HG03460 (cell line): ENCODE results near the gene GNRHR.
"Not testable (repeated sequence)": the region's sequence is repeated elsewhere in the genome, so short reads cannot be mapped to it uniquely, and the experiment has no call there.

Experiments
- ATAC-seq: cut with Tn5 transposase; IDR thresholded peaks from one replicate; pipeline ENCODE4 v1.9.1; 2021; ENCODE audit not compliant: unreplicated experiment

The GNRHR gene

DNA sequence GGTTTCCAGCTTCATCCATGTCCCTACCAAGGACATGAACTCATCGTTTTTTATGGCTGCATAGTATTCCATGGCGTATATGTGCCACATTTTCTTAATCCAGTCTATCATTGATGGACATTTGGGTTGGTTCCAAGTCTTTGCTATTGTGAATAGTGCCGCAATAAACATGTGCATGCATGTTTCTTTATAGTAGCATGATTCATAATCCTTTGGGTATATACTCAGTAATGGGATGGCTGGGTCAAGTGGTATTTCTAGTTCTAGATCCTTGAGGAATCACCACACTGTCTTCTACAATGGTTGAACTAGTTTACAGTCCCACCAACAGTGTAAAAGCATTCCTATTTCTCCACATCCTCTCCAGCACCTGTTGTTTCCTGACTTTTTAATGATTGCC is 23.7 kb downstream of the GNRHR start:
- ATAC-seq, result not testable (repeated sequence)

DNA sequence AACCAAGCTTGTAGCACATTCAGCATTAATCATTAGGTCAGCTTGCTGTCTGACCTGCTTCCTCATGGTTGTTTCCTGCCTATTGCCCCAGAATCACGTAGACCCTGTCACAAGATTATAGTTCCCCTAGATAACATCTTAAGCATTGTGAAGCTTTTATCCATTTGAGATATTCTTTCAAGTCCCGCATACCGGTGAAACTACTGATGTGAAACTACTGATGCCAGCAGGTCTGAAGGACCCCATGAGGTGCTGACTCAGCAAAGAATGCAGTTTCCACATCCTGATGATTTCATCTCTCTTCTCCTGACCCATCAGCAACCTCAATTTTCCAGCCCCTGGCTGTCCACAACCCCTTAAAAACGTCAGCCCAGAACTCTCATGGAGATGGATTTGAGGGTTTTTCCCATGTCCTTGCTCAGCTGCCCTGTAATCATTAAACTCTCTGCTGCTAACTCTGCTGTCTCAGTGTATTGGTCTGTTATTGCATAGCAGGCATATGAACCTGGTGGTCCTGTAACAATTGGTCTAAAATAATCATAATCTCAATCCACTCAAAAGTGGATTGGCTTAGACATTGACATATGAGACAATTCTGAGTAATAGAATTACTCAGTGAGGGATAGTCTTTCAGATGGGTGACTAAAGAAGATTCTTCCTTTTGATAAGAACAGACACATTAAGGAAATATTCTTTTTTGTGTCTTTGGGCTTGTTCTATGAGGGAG is 26.9 kb downstream of the GNRHR start:
- ATAC-seq, result no peak

- ATAC-seq, result no peak
Measured at GRCh38 chr4:67725981-67726380, 28.2 kb downstream of the GNRHR start.

- no peak for ATAC-seq
Measured at GRCh38 chr4:67725132-67725531, 29.1 kb downstream of the GNRHR start.

DNA sequence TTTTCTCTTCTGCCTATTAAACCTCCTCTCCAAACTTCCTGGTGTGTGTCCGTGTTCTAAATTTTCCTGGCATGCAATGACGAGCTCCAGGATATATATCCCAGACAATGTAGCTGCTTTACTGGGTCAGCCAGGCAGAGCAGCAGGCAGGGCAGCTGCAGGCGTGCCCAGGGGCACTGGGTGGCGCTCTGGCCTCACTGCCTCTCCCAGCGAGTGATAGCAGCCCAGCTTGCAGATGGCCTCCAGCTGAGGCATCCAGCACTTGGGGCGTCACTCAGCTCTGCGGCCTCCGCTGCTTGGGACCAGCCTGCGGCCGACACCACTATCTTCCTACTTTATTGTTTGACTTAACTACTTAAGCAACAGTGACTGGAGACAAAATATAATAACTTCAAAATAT is 30.2 kb downstream of the GNRHR start:
- no peak for ATAC-seq

- no peak for ATAC-seq
Measured at GRCh38 chr4:67723341-67723740, 30.8 kb downstream of the GNRHR start.

DNA sequence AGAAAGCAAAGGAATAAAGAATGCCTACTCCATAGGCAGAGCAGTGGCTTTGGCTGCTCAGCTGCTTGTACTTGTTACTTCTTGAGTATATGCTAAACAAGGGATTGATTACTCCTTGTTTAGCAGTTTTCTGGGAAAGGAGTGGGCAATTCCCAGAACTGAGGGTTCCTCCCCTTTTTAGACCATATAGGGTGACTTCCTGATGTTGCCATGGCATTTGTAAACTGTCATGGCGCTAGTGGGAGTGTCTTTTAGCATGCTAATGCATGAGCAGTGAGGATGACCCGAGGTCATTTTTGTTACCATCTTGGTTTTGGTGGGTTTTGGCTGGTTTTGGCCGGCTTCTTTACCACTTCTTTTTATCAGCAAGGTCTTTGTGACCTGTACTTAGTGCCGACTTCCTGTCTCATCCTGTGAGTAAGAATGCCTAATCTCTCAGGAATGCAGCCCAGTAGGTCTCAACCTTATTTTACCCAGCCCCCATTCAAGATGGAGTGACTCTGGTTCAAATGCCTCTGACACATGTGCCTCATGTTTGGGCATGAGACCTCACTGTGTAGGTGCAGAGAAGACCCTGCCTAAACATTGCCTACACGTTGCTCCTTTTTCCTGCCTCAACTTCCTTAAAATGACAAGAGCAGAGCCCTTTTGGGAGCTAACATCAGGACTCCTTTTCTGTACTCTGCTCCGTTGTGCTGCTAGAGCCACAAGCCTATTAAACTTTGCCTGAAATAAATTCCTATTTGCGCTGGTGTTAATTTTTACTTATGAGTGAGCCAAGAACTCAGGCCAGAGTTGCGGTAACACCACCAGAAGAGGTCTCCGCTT is 32.2 kb downstream of the GNRHR start:
- no peak for ATAC-seq

GRCh38 chr4:67721315-67721769 is 32.8 kb downstream of the GNRHR start:
- ATAC-seq, result no peak

DNA sequence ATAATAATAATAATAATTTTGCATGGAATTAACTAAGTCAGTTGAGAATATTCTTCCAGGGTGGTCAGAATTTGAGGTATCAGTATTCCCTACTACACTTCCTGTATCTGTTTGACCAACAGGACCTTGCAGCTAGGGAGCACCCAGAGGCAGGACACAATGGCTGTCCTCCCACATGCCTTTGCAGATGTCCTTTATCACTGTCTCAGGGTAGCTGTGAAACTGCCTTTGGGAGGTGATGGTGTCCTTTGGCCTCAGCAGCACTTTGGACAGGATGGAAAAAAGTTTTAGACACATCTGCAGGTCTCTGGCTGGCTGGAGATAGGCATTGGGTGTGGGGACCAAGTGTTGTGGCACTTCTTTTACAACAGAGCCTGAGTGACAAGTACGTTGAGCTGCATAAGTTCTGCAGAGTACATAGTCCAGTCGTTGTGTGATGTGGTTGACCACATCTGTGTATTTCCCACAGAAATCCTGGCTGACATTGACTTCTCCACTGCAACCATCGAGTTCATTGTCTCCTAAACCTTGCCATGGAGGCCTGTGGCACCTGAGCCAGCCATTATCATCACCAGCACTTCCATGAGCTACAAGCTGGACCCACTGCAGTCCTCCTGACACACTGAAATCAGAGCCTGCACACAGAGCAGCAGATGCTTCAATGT is 34.1 kb downstream of the GNRHR start:
- ATAC-seq, result no peak

DNA sequence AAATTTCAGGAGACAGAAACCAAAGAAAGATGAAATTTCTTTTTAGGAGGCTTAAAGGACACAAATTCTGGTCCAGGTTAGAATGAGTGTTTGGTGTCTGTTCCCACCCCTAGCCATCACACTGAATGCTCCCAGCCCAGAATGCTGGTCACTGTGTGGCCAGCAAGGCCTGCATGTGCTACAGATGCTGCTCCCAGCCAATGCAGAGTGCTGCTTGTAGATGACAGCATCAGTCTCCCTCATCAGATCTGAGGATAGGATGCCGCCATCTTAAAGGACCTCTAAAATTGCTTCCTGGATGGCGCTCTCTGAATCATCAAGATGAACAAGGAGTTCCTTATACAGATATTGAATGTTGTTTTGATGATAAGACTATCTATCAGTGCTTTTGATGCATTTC is 35.3 kb downstream of the GNRHR start:
- ATAC-seq, result no peak

DNA sequence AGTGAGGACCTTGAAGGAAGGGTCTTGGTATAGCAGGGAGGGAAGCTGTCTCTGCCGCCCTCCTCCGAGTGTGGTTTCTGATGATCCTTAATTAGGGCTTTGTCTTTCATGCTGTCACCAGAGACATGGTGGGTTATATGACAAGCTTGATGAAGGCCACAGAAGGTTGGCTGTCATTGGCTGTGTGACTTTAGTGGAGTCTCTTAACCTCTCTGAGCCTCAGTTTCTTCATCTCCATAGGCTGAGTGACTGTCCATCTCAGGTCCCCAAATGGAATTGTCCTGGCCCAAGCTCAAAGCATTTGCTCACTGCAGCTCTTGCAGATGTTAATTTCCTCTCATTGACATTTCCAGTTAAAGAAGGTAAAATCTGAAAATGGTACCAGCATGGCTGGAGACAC is 36.6 kb downstream of the GNRHR start:
- ATAC-seq, result no peak

- ATAC-seq, result no peak
Measured at GRCh38 chr4:67714955-67715354, 39.2 kb downstream of the GNRHR start.

- peak; percentile 65 for ATAC-seq
Measured at GRCh38 chr4:67714248-67714583, 40.0 kb downstream of the GNRHR start.

DNA sequence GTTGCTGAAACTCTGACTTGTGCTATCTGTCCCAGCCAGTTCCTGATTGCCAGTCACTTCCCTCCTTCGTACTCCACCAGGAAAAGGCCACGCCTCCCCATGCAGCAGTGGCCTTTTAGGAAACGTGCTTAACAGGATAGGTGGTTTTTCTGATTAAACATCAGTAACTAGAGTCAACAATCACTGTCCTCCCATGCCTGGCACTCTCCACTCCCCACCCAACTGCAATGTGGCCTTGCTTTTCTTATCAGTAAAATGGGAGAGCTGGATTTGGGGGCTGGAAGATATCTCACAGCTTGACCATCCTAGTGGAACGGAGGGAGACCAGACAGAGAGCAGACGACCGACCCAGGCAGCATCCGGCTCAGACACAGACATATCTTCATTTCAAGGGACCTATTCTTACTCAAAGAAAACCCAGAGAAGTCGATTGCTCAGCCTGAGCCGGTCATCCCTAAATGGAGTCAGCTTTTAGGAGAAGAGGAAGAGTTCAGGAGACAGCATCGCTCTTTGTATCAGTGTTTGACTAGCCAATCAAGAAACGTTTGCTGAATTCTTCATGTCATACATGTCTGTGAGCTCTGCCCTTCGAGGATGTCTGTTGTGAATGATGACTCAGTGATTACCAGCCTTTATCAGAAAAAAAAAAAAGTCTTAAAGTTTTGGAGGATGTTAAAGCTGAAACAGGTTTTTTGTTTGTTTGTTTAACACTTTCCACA is 40.5 kb downstream of the GNRHR start:
- no peak for ATAC-seq

DNA sequence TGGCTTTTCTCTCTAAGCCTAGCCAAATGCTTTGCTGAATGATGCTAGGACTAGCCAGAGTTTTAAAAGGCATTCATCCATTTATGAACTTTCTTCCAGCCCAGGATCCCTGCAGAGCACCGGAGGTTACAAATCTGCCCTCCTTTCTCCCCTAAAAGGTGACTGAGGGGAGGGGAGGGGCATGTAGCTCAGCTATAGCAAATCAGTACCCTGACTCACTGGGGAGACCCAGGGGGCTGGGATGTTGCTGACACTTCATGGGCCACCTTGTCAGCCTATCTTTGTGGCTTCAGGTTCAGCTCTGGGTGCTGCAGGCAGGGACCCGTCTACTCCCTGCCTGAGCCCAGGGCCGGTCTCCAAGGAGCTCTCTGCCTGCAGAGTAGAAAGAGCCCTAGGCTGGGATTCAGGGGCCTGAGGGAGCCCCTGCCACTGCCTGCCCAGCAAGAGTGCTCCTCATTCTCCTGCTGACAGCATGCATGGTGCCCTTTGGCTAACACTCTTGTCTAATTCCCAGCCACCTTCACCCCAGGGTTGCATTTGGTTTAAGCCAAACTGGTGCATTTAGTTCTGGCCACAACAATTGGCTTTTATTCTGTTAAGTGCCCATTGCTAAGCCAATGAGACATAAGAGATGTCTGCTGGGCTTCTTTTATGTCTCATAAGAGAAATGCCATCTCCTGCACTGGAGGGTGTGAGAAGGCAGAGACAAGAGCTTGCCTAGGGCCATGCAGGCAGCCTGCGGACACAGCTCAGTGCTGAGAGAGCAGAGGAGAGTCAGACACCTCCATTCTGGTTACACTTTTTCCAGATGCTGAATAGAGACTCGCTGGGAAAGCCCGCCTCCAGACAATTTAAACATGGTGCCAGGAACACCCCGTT is 41.3 kb downstream of the GNRHR start:
- ATAC-seq, result no peak

- no peak for ATAC-seq
Measured at GRCh38 chr4:67712000-67712625, 42.1 kb downstream of the GNRHR start.

DNA sequence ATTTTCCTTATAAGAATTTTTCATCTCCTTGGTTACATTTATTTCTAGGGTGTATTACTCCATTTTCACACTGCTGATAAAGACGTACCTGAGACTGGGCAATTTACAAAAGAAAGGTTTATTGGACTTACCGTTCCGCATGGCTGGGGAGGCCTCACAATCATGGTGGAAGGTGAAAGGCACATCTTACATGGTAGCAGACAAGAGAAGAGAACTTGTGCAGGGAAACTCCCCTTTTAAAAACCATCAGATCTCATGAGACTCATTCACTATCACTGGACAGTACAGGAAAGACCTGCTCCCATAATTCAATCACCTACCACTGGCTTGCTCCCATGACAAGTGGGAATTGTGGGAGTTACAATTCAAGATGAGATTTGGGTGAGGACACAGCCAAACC is 47.5 kb downstream of the GNRHR start:
- ATAC-seq, result not testable (repeated sequence)

GRCh38 chr4:67704843-67705242 is 49.3 kb downstream of the GNRHR start:
- ATAC-seq, result no peak

GRCh38 chr4:67702166-67702565 is 52.0 kb downstream of the GNRHR start:
- no peak for ATAC-seq

DNA sequence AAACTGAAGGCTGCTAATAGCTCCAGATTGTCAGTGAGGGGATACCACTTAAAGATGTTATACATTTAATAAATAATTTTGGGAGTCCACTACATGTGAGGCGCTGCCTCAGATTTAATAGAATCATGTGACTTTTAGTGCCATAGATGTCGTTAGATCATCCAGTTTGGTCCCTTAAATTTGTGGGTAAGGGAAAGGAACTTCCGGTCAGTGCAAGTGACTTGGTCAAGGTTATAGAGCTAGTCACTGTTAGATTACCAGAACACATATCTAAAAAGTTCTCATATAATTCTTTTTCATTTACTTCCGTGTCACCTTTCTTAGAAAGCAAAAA is 52.7 kb downstream of the GNRHR start:
- no peak for ATAC-seq
